Coronary artery (tissue), 2 donors: ENCODE data around the gene FAM89A.

Source experiments
- DNase-seq: peaks from one replicate; pipeline ENCODE4 v3.0.0-alpha.2; 2017; ENCODE audit warnings: low spot score
- H3K27ac ChIP-seq, 2 donors: fragments of 200-600 bp; sonication (generic); one replicate each; pipeline ENCODE4 v1.5.1; 2016 to 2019
- H3K4me3 ChIP-seq: fragments of 200-600 bp; sonication (generic); 2 replicates; pipeline ENCODE4 v1.5.1; 2016; ENCODE audit warnings: mild to moderate bottlenecking, moderate library complexity
- TF ChIP-seq, protein P1 (sequence below): fragments of 200-600 bp; sonication (generic); IDR thresholded peaks from one replicate; pipeline ENCODE4 v1.5.1; 2019; ENCODE audit warnings: antibody characterized with exemption

FAM89A gene

DNA sequence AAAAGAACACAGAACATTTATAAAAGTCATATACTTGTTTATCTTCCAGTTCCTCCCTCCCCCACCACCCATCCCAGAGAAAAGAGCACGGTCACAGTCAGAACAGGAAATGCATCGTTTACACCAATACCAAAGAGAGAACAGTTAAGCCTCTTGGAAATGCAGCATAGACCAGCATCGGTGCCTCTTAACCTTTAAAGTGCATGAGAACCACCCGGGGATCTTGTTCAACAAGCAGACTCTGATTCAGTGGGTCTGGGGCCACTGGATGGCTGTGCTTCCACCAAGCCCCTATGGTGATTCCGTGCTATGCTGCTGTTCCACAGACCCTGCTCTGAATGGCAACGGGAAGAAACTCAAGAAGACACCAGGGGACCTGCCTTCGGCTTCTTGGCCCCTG, 19.2 kb downstream of the FAM89A start:
- no peak overlapping the region for H3K4me3 ChIP-seq
- no peak overlapping the region for H3K27ac ChIP-seq
- TF ChIP-seq, protein P1, sequence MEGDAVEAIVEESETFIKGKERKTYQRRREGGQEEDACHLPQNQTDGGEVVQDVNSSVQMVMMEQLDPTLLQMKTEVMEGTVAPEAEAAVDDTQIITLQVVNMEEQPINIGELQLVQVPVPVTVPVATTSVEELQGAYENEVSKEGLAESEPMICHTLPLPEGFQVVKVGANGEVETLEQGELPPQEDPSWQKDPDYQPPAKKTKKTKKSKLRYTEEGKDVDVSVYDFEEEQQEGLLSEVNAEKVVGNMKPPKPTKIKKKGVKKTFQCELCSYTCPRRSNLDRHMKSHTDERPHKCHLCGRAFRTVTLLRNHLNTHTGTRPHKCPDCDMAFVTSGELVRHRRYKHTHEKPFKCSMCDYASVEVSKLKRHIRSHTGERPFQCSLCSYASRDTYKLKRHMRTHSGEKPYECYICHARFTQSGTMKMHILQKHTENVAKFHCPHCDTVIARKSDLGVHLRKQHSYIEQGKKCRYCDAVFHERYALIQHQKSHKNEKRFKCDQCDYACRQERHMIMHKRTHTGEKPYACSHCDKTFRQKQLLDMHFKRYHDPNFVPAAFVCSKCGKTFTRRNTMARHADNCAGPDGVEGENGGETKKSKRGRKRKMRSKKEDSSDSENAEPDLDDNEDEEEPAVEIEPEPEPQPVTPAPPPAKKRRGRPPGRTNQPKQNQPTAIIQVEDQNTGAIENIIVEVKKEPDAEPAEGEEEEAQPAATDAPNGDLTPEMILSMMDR = no peak
- no peak for DNase-seq

DNA sequence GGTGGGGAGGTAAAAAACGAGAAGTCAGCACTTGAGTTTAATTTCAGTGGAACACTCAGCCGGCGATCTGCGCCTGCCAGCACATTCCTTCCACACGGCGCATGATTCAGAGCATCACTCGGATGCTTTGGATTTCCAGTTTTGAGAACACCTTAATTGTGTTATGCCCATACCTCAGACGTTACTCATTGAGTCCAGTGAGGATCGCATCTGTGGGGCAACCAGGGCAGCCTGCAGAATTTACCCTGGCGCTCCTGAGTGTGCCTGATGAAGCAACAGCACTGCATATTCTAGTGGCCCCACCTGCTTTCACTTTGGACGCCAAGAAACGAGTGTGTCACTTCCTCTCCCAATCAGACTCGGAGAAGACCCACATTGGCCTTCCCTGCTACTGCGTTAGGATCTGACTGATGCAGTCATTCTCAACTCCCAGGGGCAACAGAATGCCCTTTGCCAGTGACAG, 19.9 kb downstream of the FAM89A start:
- TF ChIP-seq, protein P1 = no peak
- Histone ChIP-seq H3K4me3 (no peak overlapping the region), H3K27ac (peak overlapping the region in 1 of 2 donors; percentile 7)
- no peak for DNase-seq

DNA sequence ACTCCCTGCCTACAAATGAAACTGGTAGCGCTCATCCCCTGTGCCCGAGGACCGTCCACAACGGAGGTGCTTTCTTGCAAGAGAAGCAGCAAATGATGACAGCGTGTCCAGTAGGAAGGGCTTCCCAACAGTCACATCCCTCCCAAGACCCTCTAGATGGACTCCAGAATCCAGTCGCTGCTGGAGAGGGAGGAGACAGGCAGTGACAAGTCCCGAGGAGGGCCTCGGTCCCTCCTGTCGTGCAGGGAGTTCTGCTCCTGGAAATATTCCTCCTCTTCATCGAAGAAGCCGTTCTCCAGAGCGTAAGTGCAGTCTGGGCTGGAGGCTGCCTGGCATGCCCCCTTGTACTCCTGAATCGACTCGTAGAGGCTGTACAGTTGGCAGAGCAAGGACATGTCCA, 20.3 kb downstream of the FAM89A start:
- no peak for DNase-seq
- H3K4me3 ChIP-seq = no peak overlapping the region
- TF ChIP-seq, protein P1 = no peak
- no peak overlapping the region for H3K27ac ChIP-seq

DNA sequence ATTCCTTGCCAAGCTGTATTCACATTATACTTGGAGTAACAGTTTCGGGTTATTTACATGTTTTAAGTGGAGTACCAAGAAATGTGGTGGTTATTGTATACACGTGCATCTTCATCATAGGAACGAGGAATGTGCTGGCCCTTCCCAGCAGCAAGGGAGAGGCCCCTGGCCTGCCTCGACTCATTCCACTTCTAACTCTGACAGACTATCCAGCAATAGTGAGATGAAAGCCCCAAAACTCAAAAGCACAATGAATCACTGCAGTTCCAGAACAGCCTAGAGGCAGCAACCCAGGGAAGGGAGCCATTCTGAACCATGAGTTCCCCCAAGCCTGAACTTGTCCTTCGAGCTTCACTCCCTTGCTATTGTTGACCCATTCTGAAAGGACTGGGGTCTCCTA, 23.1 kb downstream of the FAM89A start:
- TF ChIP-seq, protein P1 = no peak
- Histone ChIP-seq H3K4me3 (no peak overlapping the region), H3K27ac (no peak overlapping the region)
- DNase-seq = no peak

DNA sequence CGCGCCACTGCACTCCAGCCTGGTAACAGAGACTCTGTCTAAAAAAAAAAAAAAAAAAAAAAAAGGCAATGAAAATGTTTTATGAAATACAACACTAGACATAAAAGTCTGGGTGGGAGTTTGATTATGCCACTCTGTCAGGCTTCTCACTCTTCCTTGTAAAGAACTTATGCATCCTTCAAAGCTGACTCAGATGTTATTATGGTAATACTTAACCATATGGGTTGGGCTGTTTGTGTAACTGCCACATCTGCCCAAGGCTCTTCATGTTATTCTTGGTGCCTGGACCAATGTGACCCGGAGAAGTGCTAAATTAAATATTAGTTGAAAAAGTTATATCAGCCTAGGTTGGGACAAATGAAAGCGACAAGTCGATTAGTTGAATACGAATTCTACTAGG, 23.8 kb downstream of the FAM89A start:
- DNase-seq = no peak
- no peak overlapping the region for H3K4me3 ChIP-seq
- TF ChIP-seq, protein P1 = no peak
- no peak overlapping the region for H3K27ac ChIP-seq

DNA sequence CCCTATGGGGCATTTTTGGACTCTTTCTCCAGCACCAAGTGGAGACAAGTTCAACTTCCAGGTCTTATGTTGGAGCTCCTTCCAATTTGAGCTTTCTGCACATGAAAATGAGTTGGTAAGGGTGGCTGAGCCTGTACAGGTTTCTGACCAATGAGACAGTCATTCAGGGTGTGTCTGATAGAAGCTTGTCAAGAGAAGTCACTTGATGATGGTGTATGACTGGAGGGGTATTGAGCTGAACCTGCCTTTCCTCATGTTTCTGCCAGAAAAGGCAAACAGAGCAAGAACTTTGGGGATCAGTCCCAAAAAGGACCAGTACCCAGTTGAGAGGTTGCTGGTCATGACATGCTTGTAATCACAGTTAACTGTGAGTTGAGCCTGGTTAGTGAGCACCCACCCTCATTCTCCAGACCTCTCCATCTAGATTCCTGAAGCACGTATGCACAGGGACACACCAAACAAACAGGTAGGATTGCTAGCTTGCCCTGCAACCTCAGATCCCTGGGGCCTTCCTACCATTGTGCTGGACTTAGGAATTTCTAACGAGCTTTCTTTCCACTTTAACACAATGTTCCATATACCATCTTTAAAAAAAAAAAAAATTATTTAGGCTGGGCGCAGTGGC, 26.6 kb downstream of the FAM89A start:
- DNase-seq = no peak
- TF ChIP-seq, protein P1 = no peak

DNA sequence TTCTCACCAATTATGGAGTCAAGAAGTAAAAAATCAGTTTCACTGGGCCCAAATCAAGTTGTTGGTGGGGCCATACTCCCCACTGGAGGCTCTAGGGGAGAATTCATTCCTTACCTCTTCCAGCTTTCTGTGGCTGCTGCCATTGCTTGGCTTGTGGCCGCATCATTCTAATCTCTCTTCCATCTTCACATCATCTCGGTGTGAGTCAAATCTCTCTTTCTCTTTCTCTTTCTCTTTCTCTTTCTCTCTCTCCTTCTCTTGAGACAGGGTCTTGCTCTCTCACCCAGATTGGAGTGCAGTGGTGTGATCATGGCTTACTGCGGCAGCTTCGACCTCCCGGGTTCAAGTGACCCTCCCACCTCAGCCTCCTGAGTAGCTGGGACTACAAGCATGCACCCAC, 28.1 kb downstream of the FAM89A start:
- TF ChIP-seq, protein P1 = no peak
- Histone ChIP-seq H3K27ac (no peak overlapping the region), H3K4me3 (no peak overlapping the region)
- no peak for DNase-seq

More for the DNA sequence above, 26.6 kb downstream of the FAM89A start:
- Histone ChIP-seq H3K4me3 (no peak overlapping the region), H3K27ac (no peak overlapping the region)
